Activated CD4-positive, alpha-beta T cell treated with anti-CD3 and anti-CD28 coated beads, Interleukin-2, amount 10 ng/mL, durations not matched to agents 7 days and 5 days (primary cell): ENCODE measurements around the gene ZNF622. TPM values are rescaled to one million over a fixed set of nuclear protein-coding genes. Genes with fewer than 3 reads are reported as not detected.

Source experiments
- CTCF ChIA-PET: fragments of 350-600 bp; sonication (Branson Sonifier 250); formaldehyde crosslinking; loops from one replicate; lab custom pipeline; 2021; ENCODE audit warnings: antibody characterized with exemption; lab: Charles Lee
- POLR2A ChIA-PET: fragments of 350-600 bp; sonication (Branson Sonifier 250); formaldehyde crosslinking; loops from one replicate; lab custom pipeline; 2021; ENCODE audit warnings: antibody characterized with exemption; lab: Charles Lee
- DNase-seq: peaks from one replicate; pipeline ENCODE4 v3.0.0-alpha.2; 2020
- H3K27ac Mint-ChIP-seq: one replicate; pipeline ENCODE4 v1.8.0; 2021; ENCODE audit warnings: mild to moderate bottlenecking, moderate library complexity, mixed read lengths
- H3K27me3 Mint-ChIP-seq: one replicate; pipeline ENCODE4 v1.8.0; 2021; ENCODE audit warnings: mixed read lengths
- H3K36me3 Mint-ChIP-seq: one replicate; pipeline ENCODE4 v1.8.0; 2021; ENCODE audit warnings: low read depth, mixed read lengths
- H3K4me1 Mint-ChIP-seq: one replicate; pipeline ENCODE4 v1.8.0; 2021; ENCODE audit warnings: mixed read lengths
- H3K4me3 Mint-ChIP-seq: one replicate; pipeline ENCODE4 v1.8.0; 2021; ENCODE audit warnings: mild to moderate bottlenecking, moderate library complexity, mixed read lengths
- H3K9me3 Mint-ChIP-seq: one replicate; pipeline ENCODE4 v1.8.0; 2021; ENCODE audit warnings: mixed read lengths
- total RNA-seq, 2 experiments: library from RNA; stranded (reverse); gene quantifications; one replicate each; pipeline ENCODE4 v1.2.3, GENCODE V29; 2021

Gene ZNF622
- total RNA-seq, 2 experiments from 2014 or later: 28.7 to 30.9 TPM

DNA sequence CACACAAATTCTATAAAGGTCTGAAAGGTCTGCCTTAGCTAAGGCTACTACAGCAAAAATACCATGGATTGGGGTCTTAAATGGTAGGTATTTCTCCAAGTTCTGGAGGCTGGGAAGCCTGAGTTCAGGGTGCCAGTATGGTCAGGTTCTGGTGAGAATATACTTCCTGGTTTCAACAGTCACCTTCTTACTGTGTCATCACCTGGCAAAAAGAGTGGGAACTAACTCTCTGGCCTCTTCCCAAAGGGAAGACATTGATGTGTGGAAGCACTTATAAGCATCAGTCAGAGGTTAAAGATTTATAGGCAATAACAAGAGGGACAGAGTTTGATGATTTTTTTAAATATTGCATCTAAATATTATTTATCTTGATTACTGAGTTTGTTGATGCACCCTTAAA is 53.0 kb downstream of the ZNF622 start:
- no peak for DNase-seq
- H3K27me3 Mint-ChIP-seq: no peaks in the 10 kb centered on the region
- CTCF ChIA-PET: no interaction called here
- H3K9me3 Mint-ChIP-seq: no peaks in the 10 kb centered on the region
- no peaks in the 10 kb centered on the region for H3K36me3 Mint-ChIP-seq
- H3K4me1 Mint-ChIP-seq: no peaks in the 10 kb centered on the region
- POLR2A ChIA-PET: no interaction called here
- H3K27ac Mint-ChIP-seq: no peak overlapping the region
- no peak overlapping the region for H3K4me3 Mint-ChIP-seq

DNA sequence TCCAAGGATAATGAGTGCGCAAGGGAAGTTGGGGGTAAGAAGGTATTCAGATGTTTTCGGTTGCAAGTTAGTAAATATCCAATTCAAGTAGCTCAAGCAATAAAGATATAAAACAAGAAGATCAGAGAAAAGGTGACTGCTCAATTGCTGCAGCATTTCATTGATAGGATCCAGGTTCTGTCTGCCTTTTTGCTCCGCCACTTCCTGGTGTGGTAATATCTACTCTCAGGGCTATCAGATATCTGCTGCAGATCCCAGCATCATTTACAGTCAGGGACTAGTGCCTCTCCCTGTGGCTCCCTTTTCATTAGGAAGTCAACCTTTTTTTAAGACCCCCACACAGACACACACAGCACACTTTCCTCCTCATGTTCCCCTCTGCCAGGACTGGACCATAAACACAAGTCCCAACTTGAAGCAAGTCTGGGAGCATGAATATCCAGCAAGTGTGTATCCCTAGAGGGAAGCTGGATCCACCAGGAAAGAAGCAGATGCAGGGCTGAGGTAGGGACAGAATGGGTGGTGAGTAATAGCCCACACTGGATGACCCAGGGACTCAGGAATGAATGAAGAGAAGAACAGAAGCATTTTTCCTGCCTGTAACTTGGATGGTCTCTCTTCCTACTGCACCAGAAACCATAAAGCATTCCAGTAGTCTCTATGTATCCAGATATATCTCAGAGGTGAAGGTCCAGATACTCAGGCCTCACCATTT is 53.7 kb downstream of the ZNF622 start:
- H3K27me3 Mint-ChIP-seq: no peaks in the 10 kb centered on the region
- DNase-seq: no peak
- POLR2A ChIA-PET: no interaction called here
- H3K27ac Mint-ChIP-seq: no peak overlapping the region
- CTCF ChIA-PET: no interaction called here
- H3K4me3 Mint-ChIP-seq: no peak overlapping the region
- H3K9me3 Mint-ChIP-seq: no peaks in the 10 kb centered on the region
- H3K4me1 Mint-ChIP-seq: no peaks in the 10 kb centered on the region
- H3K36me3 Mint-ChIP-seq: no peaks in the 10 kb centered on the region

DNA sequence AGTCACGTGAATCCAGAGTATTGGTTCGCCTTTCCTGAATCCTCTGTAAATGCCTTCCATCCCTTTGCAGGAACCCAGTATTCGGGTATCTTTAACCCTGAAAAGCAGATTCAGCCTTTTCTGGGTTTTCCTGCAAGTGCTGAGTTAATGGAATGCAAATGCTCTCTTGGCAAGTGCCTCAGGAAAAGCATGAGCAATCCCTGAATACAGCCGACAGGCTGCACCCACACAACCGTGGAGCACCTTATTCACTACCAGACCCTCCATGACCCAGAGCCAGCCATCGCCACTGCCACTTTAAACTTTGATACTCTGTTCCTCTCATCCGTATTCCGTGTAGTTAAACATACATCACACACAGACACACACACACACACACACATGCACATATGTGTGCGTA is 54.4 kb downstream of the ZNF622 start:
- POLR2A ChIA-PET: no interaction called here
- no peaks in the 10 kb centered on the region for H3K27me3 Mint-ChIP-seq
- no peaks in the 10 kb centered on the region for H3K9me3 Mint-ChIP-seq
- no peak overlapping the region for H3K4me3 Mint-ChIP-seq
- CTCF ChIA-PET: no interaction called here
- no peak for DNase-seq
- no peaks in the 10 kb centered on the region for H3K36me3 Mint-ChIP-seq
- no peak overlapping the region for H3K27ac Mint-ChIP-seq
- H3K4me1 Mint-ChIP-seq: no peaks in the 10 kb centered on the region

DNA sequence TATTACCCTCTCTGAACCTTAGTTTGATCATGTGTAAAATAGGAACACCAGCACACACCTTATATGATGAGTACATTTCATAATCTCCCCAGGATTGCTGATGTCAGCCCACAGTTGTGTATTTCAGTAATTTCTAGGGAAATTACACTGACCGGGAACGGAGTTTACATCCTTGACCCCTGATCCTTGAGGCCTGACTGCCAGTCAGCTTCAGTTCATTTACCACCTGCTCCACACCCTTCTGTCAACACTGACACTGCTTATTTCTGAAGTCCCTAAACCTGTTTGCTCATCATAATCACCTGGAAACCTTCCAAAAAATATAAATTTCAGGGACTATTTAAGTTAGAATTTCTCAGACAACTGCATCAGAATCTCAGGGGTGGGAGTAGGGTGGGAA is 55.3 kb downstream of the ZNF622 start:
- Mint-ChIP-seq H3K36me3 (no peaks in the 10 kb centered on the region), H3K4me1 (no peaks in the 10 kb centered on the region), H3K27ac (no peak overlapping the region), H3K9me3 (no peaks in the 10 kb centered on the region), H3K27me3 (no peaks in the 10 kb centered on the region), H3K4me3 (no peak overlapping the region)
- no peak for DNase-seq
- POLR2A ChIA-PET: no interaction called here
- CTCF ChIA-PET: no interaction called here

DNA sequence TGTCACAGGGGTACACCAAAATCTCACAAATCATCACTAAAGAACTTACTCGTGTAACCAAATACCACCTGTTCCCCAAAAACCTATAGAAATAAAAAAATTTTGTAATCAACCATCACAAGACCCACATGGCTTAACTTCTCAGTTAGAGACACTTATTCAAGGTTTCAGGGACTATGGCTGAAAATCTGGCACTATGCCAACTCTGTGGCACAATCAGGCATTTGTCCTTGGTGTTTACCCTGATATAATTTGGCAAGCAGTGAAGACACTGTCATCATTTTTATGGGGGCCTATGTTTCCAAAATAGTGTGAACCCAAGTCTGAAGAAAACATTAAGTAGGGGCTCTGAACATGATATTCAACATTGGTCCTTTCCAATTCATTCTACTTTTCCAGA is 59.0 kb downstream of the ZNF622 start:
- H3K36me3 Mint-ChIP-seq: no peaks in the 10 kb centered on the region
- ChIA-PET POLR2A (no interaction called here), CTCF (no interaction called here)
- no peaks in the 10 kb centered on the region for H3K27me3 Mint-ChIP-seq
- no peaks in the 10 kb centered on the region for H3K4me1 Mint-ChIP-seq
- no peaks in the 10 kb centered on the region for H3K9me3 Mint-ChIP-seq
- DNase-seq: no peak
- no peak overlapping the region for H3K27ac Mint-ChIP-seq
- no peak overlapping the region for H3K4me3 Mint-ChIP-seq

DNA sequence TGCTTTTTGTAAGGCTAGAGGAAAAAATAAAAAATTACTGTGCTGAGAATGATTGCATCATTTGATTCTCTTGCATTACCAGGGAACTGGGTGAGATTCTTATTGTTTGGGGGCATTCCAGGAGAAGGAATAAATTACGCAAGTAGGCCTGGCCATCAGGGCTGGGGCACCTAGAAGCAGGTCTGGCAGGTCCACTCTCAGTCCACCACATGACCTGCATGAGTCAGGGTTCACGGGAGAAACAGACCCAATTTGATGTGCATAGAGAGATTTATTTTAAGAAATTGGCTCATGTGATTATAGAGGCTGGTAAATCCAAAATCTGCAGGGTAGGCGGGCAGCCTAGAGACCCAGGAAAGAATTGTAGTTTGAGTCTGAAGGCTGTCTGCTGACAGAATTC is 59.6 kb downstream of the ZNF622 start:
- POLR2A ChIA-PET: no interaction called here
- Mint-ChIP-seq H3K27me3 (no peaks in the 10 kb centered on the region), H3K36me3 (no peaks in the 10 kb centered on the region), H3K4me3 (no peak overlapping the region), H3K27ac (no peak overlapping the region), H3K9me3 (no peaks in the 10 kb centered on the region), H3K4me1 (no peaks in the 10 kb centered on the region)
- DNase-seq: no peak
- CTCF ChIA-PET: no interaction called here

Other genes starting within 250 kb of the ZNF622 start
- 10 to 100 TPM; 48.4 to 50.5 TPM for gene RETREG1, start 151.2 kb upstream of the ZNF622 start, total RNA-seq